HG02970 (cell line): ENCODE measurements around the gene POM121C.
"Not testable (repeated sequence)": the region's sequence is repeated elsewhere in the genome, so short reads cannot be mapped to it uniquely, and the experiment has no call there.

ENCODE experiments used
- ATAC-seq: cut with Tn5 transposase; IDR thresholded peaks from one replicate; pipeline ENCODE4 v1.9.1; 2021; ENCODE audit warnings: mild to moderate bottlenecking, moderate library complexity, moderate number of reproducible peaks; ENCODE audit not compliant: unreplicated experiment, low FRiP score

The POM121C gene

GRCh38 chr7:75439000-75439399 lies 47.1 kb downstream of the POM121C start:
- not testable (repeated sequence) for ATAC-seq

GRCh38 chr7:75423481-75423880 lies 62.6 kb downstream of the POM121C start:
- not testable (repeated sequence) for ATAC-seq

- not testable (repeated sequence) for ATAC-seq
Measured at GRCh38 chr7:75421798-75422710, 64.0 kb downstream of the POM121C start.

GRCh38 chr7:75420152-75420551 lies 65.9 kb downstream of the POM121C start:
- ATAC-seq, result not testable (repeated sequence)

GRCh38 chr7:75419693-75420092 lies 66.4 kb downstream of the POM121C start:
- ATAC-seq, result not testable (repeated sequence)

- ATAC-seq, result not testable (repeated sequence)
Measured at GRCh38 chr7:75419210-75419609, 66.9 kb downstream of the POM121C start.

- not testable (repeated sequence) for ATAC-seq
Measured at GRCh38 chr7:75418292-75418858, 67.7 kb downstream of the POM121C start.

GRCh38 chr7:75416787-75417186 lies 69.3 kb downstream of the POM121C start:
- not testable (repeated sequence) for ATAC-seq

GRCh38 chr7:75415829-75416373 lies 70.2 kb downstream of the POM121C start:
- ATAC-seq, result not testable (repeated sequence)

GRCh38 chr7:75415428-75415817 lies 70.7 kb downstream of the POM121C start:
- ATAC-seq, result not testable (repeated sequence)

- ATAC-seq, result not testable (repeated sequence)
Measured at GRCh38 chr7:75414708-75415427, 71.2 kb downstream of the POM121C start.

GRCh38 chr7:75414204-75414603 lies 71.9 kb downstream of the POM121C start:
- not testable (repeated sequence) for ATAC-seq

- ATAC-seq, result not testable (repeated sequence)
Measured at GRCh38 chr7:75410823-75411173, 75.3 kb downstream of the POM121C start.

GRCh38 chr7:75409880-75410822 lies 75.9 kb downstream of the POM121C start:
- ATAC-seq, result peak; percentile 78

GRCh38 chr7:75404663-75405062 lies 81.4 kb downstream of the POM121C start:
- ATAC-seq, result not testable (repeated sequence)

- ATAC-seq, result not testable (repeated sequence)
Measured at GRCh38 chr7:75403455-75404443, 82.3 kb downstream of the POM121C start.

GRCh38 chr7:75400575-75400974 lies 85.5 kb downstream of the POM121C start:
- not testable (repeated sequence) for ATAC-seq
